GM04503 (cell line): ENCODE data around the gene GPR157.

ENCODE experiments used
- DNase-seq: peaks from one replicate; pipeline ENCODE4 v3.0.0-alpha.2; 2012; ENCODE audit warnings: low read depth

The GPR157 gene

DNA sequence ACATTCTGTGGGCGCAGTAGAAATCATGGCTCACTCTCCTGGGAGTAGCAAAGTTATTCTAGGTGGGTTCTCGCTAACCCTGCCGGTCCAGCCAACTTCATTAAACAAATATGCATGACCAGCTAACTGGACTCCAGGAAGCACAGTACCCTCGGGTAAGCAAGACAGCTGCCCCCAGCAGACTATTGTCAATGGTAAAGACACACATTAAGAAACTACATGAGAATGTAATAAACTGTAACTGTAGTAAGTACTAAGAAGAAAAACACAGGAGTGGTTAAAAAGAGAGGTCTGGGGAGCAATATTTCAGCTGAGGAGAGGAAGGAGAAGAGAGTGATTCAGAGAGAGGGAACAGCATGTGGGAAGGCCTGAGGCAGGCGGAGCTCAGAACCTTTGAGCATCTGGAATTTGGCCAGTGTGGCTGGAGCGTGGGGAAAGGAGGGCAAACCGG is 66.9 kb downstream of the GPR157 start:
- DNase-seq = no peak

DNA sequence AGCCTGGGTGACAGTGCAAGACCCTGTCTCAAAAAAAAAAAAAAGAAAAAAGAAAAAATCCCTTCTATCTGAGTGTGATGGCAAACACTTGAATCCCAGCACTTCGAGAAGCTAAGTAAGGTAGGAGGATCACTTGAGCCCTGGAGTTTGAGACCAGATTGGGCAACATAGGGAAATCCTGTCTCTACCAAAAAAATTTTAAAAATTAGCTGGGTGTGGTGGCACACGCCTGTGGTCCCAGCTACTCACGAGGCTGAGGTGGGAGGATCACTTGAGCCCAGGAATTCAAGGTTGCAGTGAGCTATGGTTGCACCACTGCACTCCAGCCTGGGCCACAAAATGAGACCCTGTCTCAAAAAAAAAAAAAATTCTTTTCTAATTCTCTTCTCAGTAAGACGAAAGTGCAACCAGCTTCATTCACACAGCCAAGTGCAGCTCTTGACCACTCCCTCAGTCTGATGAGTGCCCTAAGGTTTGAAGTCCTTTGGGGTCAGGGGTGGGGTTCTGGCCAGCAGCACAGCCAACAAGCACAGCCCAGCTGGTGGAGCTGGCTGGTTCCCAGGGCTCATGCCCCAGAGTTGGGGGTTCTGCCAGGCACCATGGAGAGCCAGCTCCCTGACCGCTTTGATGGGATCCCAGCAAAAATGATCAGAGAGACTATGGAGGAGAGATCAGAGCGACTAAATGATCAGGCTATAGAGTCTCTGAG is 67.5 kb downstream of the GPR157 start:
- no peak for DNase-seq

DNA sequence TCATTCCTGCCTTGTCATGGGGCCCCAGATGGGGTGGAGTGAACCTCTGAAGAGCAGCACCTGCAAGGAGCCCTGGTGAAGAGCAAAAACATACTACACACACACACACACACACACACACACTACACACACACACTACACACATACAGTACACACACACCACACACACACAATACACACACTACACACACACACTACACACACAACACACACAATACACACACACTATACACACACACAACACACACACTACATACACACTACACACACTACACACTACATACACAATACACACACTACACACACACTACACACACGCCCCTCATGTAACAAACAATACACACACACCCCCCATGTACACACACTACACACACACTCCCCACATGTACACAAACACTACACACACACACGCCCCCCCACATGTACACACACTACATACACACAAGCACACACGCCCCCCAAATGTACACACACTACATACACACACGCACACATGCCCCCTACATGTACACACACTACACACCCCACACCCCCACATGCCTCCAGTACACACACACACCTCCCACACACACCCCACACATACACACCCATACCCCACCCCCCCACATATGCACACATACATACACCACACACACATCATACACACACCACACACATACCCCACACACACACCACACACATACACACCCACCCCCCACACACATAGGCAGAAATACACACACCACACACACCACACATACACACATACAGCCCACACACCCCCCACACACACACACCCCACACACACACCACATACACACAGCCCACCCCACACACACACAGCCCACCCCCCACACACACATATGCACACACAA is 68.8 kb downstream of the GPR157 start:
- DNase-seq = no peak

DNA sequence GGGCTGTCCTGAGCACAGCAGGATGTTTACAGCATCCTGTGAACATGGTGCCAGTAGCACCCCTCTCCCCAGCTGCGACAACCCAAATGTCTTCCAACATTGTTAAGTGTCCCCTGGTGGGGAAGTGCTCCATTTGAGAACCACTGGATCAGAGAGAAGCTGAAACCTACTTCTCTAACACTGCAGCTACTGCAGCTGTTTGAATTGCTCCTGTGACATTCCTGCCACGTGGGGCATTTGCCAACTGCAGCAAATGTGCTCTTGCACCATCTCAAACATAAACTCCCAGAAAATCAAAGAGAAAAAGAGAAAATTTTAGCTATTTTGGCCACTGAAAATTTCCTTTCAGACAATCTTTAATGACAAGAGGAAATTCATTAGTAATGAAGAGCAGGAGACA is 70.4 kb downstream of the GPR157 start:
- no peak for DNase-seq

DNA sequence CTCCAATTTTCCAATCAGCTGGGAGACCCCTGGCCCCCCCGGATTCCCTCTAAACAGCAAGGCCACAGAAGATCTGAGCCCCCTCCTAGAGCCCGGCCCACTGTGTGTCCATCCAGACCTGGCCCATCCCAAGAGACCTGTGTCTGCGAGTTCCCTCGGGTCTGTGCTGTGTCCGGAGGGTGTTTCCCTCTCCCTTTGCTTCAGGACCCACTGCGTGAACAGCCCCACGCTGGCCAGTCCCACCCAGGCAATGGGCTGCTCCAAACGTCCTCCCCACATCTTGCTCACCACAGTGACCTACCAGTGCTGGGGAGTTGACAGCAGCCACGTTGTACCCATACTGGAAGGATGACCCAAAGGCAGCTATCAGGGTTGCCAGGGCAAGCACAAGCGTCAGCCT is 71.1 kb downstream of the GPR157 start:
- no peak for DNase-seq

DNA sequence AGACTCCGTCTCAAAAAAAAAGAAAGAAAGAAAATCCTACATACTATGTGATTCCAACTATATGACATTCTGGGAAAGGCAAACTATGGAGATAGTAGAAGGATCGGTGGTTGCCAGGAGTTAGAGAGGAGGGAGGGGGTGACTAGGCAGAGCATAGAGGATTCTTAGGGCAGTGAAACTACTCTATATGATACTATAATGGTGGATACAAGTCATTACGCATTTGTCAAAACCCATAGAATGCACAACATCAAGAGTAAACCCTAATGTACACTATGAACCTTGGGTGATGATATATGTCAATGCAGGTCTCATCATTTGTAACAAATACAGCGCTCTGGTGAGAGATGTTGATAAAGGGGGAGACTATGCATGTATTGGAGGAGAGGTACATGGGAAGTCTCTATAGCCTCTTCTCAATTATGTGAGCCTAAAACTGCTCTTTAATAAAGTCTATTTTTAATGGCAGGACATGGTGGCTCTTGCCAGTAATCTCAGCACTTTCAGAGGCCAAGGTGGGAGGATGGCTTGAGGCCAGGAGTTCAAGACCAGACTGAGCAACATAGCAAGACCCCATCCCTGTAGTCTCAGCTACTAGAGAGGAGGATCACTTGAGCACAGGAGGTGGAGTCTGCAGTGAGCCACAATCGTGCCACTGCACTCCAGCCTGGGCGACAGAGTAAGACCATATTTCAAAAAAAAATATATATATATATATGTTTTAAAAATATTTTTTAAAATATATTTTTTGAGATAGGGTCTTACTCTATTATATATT is 76.4 kb downstream of the GPR157 start:
- no peak for DNase-seq

DNA sequence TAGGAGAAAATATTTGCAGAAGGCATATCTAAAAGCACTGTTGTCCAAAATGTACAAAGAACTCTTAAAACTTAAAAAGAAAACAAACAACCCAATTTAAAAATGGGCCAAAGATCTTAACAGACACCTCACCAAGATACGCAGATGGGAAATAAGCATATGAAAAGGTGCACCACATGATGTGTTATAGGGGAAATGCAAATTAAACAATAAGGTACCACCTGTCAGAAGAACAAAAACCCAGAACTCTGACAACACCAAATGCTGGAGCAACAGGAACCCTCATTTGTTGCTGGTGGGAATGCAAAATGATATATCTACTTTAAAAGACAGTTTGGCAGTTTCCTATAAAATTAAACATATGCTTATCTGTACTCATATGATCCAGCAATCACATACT is 77.5 kb downstream of the GPR157 start:
- no peak for DNase-seq

DNA sequence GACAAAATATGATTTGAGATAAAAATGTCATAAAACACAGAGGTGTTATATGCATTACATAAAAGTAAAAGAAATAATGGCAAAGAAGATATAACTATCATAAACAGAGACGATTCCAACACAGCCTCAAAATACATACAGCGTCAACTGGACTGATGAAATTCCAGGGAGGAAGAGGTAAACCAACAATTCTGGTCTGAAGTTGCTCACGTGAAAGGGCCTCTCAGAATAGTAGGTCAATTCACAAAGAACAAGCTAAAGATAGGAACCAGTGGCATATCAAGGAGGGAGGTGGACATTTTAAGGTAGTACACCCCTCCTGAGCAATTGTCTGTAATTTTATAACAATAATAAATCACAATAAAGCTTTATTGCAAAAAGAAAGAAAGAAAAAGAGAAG is 78.1 kb downstream of the GPR157 start:
- DNase-seq = no peak
